Stimulated activated CD4-positive, alpha-beta T cell treated with anti-CD3 and anti-CD28 coated beads, Interleukin-12 subunit alpha, Interleukin-12 subunit beta, amount 100 ng/mL, for 24 hours (primary cell): Measurements from ENCODE around the gene ABHD4.
"Not testable (repeated sequence)": the region's sequence is repeated elsewhere in the genome, so short reads cannot be mapped to it uniquely, and the experiment has no call there.

Experiments used
- DNase-seq, 2 experiments: peaks; one replicate each; pipeline ENCODE4 v3.0.0-alpha.2; 2020; ENCODE audit warnings: low read depth in 2 of 2

The ABHD4 gene

DNA sequence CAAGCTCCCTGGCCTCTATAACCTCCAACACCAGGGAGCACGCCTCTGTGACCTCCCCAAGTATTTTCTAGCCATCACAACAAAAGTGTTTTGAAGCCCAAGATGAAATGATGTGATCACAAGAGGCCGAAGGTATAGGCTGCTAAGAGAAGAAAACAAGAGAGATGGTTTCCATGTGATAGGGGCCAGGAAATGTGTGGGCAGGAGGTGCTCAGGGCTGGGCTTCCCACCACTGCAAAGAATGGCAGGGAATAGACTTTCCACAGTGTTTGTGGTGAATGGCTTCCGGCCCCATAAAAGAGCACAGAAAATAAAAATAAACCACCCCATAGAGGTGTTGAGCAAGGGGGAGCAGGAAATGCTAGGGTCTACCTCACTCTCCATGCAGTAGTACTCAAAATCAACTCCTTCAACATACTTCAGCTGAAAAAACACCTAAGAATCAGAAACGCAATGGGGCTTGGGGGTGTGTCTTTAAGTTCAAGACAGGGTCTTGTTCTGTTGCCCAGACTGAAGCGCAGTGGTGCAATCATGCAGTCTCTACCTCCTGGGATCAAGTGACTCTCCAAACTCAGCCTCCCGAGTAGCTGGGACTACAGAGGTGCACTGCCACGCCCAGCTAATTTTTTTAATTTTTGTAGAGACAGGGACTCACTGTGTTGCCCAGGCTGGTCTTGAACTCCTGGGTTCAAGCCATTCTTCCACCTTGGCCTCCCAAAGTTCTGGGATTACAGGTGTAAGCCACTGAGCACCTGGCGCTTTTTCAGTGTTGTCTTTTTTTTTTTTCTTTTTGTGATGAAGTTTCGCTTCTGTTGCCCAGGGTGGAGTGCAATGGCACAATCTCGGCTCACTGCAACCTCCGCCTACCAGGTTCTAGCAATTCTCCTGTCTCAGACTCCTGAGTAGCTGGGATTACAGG, 36.2 kb upstream of the ABHD4 start:
- no peak for DNase-seq

DNA sequence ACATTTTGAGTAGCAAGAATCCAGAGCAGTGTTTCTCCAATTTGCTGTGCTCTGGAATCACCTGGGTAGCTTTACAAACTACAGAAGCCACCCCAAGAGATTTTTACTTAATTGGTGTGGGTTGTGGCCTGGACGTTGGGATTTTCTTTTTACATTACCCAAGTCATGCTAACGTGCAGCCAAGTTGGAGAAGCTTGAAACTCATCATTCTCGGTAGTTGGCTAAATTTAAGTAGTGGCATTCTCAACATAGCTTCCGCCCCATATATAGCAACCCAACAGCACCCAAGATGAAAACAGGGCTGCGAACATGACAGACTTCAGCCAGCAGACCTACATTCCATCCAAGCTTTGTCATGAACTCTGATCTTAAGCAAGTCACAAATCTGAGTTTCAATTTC, 34.1 kb upstream of the ABHD4 start:
- DNase-seq: no peak

DNA sequence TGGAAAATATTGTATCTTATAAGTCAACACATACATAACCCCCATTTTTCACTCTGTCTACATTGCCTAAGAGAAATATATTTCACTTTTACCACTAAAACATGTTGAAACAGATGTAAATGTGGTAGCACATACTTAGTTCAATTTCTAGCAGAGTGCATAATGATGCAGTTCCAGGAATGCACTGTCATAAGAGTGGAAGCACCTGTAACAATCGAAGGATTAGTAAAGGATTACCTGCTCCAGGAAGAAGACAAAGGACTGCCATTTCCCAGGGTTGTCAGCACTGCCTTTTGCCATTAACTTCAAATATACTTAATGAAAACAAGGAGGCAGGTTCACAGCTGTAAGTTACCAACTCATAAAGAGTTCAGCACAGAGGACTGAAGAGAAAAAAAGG, 33.6 kb upstream of the ABHD4 start:
- DNase-seq: no peak

DNA sequence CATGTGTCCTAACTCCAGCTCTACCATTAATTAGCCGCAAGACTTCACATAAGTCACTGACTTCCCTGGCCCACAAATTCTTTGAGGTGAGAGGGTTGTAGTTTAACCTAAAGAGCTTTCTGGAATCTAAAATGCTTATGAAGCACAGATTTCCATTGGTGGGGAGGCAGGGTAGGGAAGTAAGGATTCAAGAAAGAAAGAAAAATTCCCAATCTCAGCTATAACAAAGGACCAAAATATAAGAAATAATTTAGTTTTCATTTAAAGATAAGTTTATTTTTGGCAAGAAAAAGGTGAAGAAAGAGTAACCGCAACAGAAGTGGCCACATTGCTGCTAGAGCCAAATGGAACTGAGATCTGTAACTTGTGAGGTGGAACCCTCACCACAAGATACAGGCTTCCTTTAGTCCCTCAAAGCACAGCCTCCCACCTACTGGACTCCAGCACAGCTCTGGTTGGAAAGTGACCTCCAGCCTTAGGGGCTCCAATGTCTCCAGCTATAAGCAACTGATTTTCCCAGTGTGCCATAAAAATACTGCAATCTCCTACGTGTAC, 32.6 kb upstream of the ABHD4 start:
- no peak for DNase-seq

DNA sequence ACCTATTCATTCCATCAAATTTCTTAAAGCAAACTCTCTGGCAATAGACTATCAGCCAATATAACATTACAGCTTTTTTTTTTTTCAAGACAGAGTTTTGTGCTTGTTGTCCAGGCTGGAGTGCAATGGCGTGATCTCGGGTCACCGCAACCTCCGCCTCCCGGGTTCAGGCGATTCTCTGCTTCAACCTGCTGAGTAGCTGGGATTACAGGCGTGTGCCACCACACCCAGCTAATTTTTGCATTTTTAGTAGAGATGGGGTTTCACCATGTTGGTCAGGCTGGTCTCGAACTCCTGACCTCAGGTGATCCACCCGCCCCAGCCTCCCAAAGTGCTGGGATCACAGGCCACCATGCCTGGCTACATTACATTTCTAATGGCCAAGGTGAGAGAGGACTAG, 31.8 kb upstream of the ABHD4 start:
- DNase-seq: not testable (repeated sequence)

DNA sequence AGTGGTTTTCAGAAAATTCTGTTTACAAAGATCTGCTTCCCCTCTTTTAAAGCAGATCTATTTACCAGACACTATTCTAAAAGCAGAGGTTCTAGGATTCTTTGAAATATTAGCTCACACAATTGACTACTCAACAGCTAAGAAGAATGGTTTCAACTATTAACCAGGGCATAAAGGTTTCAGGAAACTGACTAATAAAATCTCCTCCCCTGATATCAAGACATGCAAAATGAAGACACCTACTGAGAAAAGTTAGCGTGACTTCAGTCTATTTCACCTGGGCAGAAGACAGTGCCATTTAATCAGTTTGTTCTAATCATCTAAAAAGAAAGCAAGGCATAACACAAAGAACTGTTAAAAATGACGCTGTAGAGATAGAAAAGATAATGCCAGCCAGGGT, 31.3 kb upstream of the ABHD4 start:
- DNase-seq: no peak

DNA sequence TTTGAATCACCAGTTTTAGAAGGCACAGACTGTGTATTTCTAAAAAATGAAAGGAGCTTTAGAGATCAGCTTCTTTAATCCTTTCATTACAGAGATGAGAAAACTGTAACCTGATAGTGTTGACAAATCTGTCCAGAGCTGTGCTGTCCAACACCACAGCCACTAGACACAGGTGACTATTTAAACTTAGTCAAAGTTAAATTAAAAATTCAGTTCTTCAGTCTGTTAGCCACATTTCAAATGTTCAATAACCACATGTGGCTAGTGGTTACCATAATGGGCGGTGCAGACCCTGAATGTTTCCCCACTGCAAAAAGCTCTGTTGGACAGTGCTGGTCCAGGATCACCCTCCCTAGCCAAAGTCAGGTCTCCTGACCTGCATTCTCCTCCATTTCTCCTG, 30.7 kb upstream of the ABHD4 start:
- no peak for DNase-seq

DNA sequence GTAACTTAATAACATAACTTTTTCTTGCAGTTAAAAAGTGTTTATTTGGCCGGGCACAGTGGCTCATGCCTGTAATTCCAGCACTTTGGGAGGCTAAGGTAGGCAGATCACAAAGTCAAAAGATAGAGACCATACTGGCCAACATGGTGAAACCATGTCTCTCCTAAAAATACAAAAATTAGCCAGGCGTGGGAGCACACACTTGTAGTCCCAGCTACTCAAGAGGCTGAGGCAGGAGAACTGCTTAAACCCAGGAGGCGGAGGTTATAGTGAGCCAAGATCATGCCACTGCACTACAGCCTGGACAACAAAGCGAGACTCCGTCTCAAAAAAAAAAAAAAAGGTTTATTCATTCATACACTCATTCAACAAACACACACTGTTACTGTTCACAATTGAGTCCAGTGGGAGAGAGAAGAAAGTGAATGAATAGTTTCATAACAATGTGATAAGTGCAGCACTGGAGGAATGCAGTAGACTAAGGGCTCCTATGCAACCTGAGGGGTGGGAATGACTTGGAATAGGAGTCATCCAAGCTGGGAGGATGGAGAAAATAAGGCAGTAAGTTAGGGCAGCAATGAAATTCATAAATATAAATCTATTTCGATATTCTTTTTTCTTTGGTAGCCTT, 28.9 kb upstream of the ABHD4 start:
- DNase-seq: no peak

DNA sequence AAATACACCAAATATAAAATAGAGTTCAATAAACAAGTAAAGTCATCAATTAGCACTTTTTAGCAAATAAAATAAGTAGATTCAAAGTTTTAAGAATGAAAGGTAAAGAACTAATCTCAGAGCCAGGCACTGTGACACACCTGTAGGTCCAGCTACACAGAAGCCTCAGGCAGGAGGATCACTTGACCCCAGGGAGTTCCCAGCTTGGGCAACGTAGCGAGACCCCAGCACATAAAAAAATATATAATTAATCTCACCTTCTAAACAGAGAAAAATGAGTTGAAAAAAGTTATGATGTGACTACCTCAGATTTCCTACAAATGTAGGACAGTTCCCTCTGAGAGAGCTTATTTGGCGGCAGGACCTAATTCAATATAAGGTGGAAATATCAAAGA, 28.4 kb upstream of the ABHD4 start:
- DNase-seq: no peak

DNA sequence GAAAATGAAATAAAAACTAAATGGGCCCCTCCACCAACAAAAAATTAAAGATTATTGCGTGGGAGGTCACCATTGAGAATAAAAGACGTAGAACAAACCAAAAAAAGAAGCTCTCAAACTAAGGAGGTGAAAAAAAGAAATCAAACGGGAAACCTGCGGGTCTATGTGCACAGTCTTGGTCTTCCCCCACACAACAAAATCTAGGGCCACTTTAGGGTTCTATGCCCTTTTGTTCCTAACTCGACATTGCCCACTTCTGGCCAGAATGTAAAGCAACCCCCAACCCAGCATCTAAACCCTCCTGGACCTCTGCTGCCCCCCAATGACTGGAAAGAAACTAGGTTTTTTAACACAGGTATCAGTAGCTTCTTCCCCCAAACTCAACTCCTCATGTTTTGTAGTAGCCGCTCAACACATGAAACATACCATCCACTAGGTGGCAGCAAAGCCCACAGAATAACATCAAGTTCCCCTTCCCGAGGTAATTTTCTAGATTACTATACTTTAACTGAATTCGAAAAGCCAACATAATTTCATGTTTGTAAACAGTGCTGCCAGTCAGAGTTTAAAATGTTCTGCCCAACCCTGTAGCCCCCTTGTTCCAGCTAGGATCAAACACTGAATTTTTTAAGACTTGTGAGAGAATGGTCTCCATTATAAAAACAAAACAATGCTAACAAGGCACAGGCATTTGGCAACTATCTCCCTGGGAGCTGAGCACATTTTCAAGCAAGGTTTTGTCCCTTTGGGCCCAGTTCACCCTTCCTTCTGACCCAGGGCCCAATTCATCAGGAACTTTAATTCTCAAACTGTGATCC, 27.8 kb upstream of the ABHD4 start:
- DNase-seq: peak; percentile 65 to 69

DNA sequence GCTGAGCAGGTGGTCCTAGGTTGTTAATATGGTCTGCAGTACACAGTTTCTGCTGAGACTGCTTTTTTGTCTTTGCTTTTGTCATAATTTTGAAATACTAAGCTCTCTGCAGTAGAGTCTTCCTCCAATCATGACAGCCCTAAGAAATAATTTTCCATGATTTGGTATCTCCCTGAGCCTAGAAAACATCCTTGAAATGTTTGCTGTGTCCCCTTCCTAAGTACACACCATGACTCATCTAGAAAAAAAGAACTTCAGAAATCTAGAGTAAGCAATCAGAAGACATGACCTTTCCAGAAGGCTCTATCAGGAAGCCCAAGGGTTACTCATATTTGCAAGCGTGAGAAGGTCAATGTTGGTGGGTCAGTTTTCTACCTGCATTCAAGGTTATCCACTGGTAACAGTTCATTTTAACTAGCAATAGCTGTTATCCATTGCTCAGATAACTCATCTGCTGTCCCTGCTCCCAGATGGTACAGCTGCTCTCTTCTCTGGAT, 25.5 kb upstream of the ABHD4 start:
- no peak for DNase-seq

DNA sequence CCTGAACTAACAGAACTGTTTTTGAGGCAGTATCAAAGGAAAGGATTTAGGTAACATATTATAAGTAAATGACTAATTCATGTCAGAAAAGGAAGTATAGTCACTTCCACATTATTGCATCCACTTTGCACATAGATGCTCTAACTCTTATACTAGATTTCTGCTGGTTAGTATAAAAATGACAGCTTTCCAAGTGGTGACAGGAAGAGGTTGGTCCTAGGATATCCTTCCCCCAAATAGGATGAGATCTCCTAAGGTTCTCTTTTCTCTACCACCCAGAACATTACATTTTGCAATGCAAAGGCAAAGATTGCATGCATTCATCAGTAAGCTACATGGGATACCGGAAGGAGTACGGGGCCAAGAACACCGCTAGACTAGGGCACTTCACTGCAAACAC, 24.3 kb upstream of the ABHD4 start:
- DNase-seq: no peak

DNA sequence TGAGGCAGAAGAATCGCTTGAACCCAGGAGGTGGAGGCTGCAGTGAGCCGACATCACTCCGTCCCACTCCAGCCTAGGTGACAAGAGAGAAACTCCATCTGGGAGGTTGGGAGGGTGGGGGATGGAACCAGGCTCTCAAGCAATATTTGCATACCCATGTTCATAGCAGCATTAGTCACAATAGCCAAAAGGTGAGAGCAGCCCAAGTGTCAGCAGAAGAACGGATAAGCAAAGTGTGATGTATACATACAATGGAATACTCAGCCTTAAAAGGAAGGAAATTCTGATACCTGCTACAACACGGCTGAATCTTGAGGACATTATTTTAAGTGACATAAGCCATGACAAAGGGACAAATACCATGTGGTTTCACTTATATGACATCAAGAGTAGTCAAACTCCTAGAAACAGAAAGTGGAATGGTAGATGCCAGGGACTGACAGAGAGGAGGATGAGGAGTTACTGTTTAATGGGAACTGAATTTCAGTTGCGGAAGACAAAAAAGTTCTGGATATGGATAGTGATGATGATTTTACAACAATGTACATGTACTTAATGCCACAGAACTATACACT, 20.7 kb upstream of the ABHD4 start:
- DNase-seq: no peak

DNA sequence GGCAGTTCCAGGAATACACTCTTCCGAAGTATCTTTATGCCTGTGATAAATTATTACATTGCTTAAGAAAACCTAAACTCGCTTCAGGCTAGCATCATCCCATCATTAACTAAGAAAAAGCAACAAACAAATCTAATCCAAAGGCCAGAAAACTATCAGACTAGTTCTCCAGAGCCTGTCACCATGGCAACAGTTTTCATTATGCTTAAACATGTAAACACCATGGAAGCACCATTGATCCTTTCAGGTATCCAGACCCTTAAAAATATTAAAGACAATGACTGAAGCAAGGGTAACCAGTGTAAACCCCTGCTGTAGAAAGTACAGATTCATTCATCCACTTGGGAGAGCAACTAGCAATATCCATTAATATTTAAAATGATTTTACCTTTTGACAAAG, 18.9 kb upstream of the ABHD4 start:
- no peak for DNase-seq

DNA sequence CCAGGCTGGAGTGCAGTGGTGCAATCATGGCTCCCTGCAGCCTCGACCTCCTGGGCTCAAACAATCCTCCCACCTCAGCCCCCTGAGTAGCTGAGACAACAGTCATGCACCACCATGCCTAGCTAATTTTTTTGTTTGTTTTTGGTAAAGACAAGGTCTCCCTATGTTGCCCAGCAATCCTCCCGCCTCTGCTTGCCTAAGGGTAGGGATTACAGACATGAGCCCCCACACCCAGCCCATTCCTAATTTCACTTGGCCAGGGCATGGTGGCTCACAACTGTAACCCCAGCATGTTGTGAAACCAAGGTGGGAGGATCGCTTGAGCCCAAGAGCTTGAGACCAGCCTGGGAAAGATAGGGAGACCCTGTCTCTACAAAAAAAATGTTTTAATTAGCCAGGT, 18.2 kb upstream of the ABHD4 start:
- no peak for DNase-seq

DNA sequence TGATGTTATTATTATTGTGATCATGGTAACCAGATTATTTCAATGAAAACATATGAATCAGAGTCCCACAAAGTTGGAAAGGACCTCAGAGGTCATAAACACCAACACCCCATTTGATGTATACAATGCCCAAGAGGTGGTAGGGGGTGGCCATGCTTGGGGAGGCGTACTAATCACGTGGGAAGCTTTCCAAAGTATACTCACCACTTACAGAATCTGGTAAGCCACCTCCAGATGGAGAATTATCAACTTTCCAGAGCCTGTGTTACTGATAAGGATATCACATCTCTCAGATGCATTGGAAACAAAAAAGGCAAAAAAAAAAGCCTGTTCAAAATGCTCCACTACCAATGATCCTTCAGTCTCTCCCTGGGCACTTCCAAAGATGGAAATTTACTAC, 17.5 kb upstream of the ABHD4 start:
- no peak for DNase-seq

DNA sequence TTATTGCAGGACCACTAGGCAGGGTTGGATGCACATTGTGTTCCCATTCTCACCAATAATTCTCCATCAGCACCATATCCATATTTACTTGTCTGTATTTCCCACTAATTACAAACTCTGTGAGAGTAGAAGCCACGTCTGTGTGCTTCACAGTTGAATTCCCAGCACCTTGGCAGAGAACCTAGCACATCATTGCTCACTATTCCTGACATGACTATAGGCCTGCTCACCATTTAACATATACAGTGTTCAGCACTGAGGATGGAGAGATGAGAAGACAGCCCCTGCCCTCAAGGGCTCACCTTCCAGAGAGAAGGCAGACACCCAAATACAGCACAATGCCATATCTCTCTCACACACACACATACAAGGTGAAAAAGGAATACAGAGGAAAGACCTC, 14.1 kb upstream of the ABHD4 start:
- DNase-seq: no peak

DNA sequence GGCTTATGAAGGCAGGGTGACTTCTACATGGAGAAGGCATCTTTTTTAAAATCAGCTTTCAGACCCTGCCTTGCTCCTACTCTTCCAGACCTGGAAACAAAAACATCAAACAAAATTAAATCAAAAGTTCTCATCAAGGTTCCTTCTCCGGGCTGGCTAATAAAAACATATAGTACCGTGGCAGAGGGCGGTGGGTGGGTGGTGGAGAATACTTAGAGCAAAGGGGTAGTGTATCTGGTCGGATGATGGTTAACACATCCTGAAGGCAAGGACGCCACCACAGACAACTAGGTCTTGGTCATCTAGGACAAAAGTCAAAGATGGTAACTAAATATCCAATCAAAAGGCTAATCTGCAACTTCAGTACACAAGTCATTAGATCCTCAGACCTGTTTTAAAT, 10.9 kb upstream of the ABHD4 start:
- DNase-seq: no peak

DNA sequence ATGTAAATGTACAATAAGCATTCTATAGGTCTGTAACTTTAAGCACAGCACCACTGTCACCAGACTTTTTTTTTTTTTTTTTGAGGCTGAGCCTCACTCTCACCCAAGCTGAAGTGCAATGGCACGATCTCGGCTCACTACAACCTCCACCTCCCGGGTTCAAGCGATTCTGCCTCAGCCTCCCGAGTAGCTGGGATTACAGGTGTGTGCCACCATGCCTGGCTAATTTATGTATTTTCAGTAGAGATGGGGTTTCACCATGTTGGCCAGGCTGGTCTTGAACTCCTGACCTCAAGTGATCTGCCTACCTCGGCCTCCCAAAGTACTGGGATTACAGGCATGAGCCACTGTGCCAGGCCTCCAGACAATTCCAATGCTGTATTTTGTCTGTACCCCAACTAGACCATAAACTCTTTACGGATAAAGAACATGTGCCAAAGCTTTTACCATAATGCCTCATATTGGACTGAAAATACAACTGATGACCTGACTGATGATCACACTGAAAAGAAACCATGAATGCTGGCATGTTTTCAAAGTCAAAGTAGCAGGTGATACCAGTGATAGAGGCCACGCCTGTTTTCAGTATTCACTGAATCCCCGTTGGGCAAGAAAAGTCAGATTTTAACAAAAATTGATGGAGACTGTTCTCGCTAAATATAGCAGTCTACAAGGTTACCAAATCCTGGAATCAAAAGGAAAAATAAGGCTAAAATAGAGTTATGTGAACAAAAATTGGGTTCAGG, 10.2 kb upstream of the ABHD4 start:
- not testable (repeated sequence) for DNase-seq

DNA sequence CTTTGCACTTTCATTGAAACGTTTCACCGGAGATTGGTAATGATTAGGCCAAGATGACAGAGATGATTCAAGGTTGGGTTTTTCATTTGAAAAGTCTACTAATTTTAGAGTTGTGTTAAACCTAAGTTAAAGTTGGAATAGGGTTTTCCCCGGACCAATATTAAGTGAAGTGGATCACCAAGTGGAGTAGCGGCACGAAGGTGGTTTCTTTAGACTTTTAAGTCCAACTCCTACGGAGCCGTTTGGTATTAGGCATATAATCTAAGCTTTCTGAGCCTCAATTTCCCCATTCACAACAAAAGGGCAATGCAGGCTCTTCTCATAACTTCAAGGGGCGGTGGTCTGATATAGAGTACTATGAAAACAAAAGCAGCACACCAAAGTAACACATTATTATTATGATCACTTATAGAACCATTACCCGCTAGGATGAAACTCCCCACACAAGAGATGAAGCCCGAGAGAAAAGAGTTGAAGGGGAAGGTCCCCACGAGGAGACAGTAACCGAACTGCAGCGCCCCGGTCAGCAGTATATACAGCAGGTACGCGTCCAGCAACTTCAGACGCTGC, 9.5 kb upstream of the ABHD4 start:
- no peak for DNase-seq
